ENCODE data around the gene SOCS3.

Gene SOCS3

DNA sequence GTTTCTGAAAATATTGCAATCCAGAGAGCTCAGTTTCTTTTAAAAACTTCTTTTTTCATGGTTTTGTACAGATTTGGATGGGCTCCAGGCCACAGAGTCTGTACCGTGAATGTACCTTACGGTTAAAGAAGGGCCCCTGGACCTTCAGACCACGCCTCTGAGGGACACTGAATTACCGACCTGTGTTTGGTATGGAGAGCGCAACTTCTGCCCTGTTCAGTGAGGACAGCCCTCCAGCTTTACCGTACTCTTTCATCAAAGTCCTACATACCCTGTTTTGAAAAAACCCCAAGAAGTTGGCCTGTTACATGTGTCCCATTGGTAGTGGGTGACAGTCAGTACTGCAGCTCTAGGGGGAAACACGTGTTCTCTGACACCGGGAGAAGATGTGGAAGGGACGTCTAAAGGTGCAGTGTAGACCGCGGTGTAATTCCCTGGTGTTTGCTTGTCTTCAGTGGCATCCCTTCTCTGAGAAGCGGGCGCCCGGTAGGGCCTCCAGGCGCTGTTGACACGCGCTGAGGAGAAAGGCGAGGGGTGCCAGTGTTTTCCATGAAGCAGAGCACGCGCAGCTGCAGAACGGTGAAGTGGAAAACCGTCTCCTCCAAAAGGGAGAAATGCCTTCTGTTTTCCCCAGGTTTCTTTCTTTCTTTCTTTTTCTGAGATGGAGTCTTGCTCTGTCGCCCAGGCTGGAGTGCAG lies 24.8 kb upstream of the SOCS3 start:
- Histone ChIP-seq H3K27ac (ENCODE audit: low read length) (peak overlapping the region; percentile 97), H3K4me3 (ENCODE audit: low read length) (peak overlapping the region; percentile 100), H3K4me1 (ENCODE audit: low read length) (peaks cover 89% of the 10 kb centered on the region), H3K27me3 (ENCODE audit: low read depth, low read length) (no peaks in the 10 kb centered on the region), H3K36me3 (replicated peaks; ENCODE audit: low read depth, low read length) (peaks cover 7% of the 10 kb centered on the region), H3K79me2 (ENCODE audit: low read length) (peaks cover 93% of the 10 kb centered on the region), H3K4me2 (ENCODE audit: low read length) (peak overlapping the region; percentile 89), H3K9ac (ENCODE audit: low read length) (peak overlapping the region; percentile 87), H3K9me3 (ENCODE audit: insufficient read depth, low read length) (no peaks in the 10 kb centered on the region), H4K20me1 (ENCODE audit: insufficient read depth, low read length) (peaks cover 21% of the 10 kb centered on the region), H2AFZ (ENCODE audit: low read depth, low read length) (no peak overlapping the region)
- no peak for TF ChIP-seq EZH2phosphoT487 (IDR thresholded peaks at IDR 0.05; ENCODE audit: low read depth)
- TF ChIP-seq, protein P1, sequence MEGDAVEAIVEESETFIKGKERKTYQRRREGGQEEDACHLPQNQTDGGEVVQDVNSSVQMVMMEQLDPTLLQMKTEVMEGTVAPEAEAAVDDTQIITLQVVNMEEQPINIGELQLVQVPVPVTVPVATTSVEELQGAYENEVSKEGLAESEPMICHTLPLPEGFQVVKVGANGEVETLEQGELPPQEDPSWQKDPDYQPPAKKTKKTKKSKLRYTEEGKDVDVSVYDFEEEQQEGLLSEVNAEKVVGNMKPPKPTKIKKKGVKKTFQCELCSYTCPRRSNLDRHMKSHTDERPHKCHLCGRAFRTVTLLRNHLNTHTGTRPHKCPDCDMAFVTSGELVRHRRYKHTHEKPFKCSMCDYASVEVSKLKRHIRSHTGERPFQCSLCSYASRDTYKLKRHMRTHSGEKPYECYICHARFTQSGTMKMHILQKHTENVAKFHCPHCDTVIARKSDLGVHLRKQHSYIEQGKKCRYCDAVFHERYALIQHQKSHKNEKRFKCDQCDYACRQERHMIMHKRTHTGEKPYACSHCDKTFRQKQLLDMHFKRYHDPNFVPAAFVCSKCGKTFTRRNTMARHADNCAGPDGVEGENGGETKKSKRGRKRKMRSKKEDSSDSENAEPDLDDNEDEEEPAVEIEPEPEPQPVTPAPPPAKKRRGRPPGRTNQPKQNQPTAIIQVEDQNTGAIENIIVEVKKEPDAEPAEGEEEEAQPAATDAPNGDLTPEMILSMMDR (IDR thresholded peaks at IDR 0.05; ENCODE audit: low read depth, low read length) = no peak

DNA sequence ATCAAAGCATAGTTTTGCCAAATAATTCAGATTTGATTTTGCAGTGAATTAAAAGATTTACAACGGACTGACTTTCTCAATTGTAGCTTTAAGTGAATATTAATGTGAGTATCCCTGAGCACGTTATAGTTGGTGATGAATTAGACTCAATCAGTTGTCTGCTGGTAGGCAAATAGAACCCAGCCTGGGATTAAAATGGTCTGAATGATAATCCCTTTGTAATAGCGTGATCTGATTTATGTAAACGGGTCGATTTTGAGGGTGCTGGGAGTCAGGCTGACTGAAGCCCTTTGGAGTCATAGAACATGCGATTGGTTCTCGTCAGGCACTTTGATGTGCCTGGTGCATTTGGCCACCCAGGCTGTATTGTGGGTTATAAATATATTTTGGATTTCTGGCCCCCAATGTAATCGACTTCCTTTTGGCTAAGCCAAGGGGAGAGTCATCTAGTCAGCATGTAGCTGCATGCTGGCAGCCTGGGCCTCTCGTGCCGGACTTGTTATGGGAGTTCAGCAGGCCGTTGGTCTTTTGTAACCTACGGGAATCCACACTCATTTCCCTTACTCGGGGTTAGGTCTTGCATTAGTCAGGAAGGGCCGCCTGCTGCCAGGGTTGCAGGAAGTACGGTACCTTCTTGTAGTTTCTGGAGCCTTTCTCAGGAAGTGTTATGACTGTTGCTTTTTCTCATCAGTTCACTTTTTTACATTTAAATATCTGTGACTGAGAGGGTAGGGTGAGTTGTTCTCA lies 24.0 kb upstream of the SOCS3 start:
- no peaks in the 10 kb centered on the region for H3K9me3 ChIP-seq (ENCODE audit: insufficient read depth, low read length)
- no peak for TF ChIP-seq EZH2phosphoT487 (IDR thresholded peaks at IDR 0.05; ENCODE audit: low read depth)
- TF ChIP-seq, protein P1 (IDR thresholded peaks at IDR 0.05; ENCODE audit: low read depth, low read length) = no peak
- no peaks in the 10 kb centered on the region for H3K27me3 ChIP-seq (ENCODE audit: low read depth, low read length)
- H3K27ac ChIP-seq (ENCODE audit: low read length) = peak overlapping the region; percentile 97
- H3K79me2 ChIP-seq (ENCODE audit: low read length) = peaks cover 93% of the 10 kb centered on the region
- H3K36me3 ChIP-seq (replicated peaks; ENCODE audit: low read depth, low read length) = peaks cover 10% of the 10 kb centered on the region
- H4K20me1 ChIP-seq (ENCODE audit: insufficient read depth, low read length) = peaks cover 16% of the 10 kb centered on the region
- H3K9ac ChIP-seq (ENCODE audit: low read length) = peak overlapping the region; percentile 87
- peak overlapping the region; percentile 100 for H3K4me3 ChIP-seq (ENCODE audit: low read length)
- no peak overlapping the region for H2AFZ ChIP-seq (ENCODE audit: low read depth, low read length)
- peak overlapping the region; percentile 89 for H3K4me2 ChIP-seq (ENCODE audit: low read length)
- peaks cover 87% of the 10 kb centered on the region for H3K4me1 ChIP-seq (ENCODE audit: low read length)

DNA sequence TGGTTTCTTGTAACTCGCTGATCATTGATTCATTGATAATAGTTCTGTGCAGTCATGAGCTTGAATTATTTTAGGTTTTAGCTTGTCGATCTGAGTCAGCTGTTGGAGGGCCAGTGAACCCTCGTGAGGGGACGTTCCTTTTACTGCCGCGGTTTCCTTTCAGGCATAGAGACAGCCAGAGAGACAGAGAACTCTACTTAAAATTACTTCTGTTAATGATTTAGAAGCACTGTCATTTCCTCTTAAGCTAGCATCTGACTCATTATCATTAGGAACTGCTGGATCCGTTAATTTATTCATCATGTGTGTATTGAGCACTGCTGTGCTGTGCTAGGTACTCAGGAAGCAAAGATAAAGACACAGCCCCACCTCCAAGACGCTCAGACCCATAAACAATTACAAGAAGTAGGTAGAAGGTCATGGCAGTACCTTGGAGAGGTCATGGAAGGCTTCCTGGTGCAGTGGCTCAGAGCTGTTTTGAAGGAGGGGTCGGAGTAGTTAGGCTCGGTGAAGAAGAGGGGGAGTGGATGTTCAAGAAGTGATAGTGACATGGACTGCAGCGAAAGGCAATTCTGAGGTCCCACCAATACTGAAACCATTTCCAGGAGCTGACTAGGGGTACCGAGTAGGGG lies 21.8 kb upstream of the SOCS3 start:
- peaks cover 81% of the 10 kb centered on the region for H3K4me1 ChIP-seq (ENCODE audit: low read length)
- 0 out of 2 replicates have a peak, but pooled peaks cover under 1% of the 10 kb centered on the region for H4K20me1 ChIP-seq (ENCODE audit: insufficient read depth, low read length)
- H3K36me3 ChIP-seq (replicated peaks; ENCODE audit: low read depth, low read length) = peaks cover 10% of the 10 kb centered on the region
- TF ChIP-seq, protein P1 (IDR thresholded peaks at IDR 0.05; ENCODE audit: low read depth, low read length) = no peak
- TF ChIP-seq EZH2phosphoT487 (IDR thresholded peaks at IDR 0.05; ENCODE audit: low read depth) = no peak
- peak overlapping the region; percentile 97 for H3K27ac ChIP-seq (ENCODE audit: low read length)
- H3K27me3 ChIP-seq (ENCODE audit: low read depth, low read length) = no peaks in the 10 kb centered on the region
- H2AFZ ChIP-seq (ENCODE audit: low read depth, low read length) = no peak overlapping the region
- peak overlapping the region; percentile 87 for H3K9ac ChIP-seq (ENCODE audit: low read length)
- H3K9me3 ChIP-seq (ENCODE audit: insufficient read depth, low read length) = no peaks in the 10 kb centered on the region
- H3K4me3 ChIP-seq (ENCODE audit: low read length) = peak overlapping the region; percentile 100
- H3K4me2 ChIP-seq (ENCODE audit: low read length) = peak overlapping the region; percentile 89
- peaks cover 82% of the 10 kb centered on the region for H3K79me2 ChIP-seq (ENCODE audit: low read length)

DNA sequence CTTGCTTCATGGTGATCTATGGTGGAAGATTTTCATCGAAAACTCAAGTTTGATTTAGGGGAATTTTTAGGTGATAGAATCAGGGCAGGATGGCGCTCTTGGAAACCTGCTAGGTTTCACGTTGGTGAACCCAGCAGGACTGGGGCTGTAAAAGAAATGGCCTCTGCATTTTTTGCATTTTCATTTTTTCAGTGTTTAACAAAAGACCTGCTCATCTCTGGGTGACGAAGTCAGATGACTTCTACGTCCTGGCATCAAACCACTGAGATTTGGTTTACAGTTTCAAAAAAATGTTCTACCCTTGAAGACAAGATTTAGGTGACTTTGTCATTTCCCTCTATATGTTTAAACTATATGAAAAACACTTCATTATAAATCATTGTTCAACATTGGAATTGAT lies 20.5 kb upstream of the SOCS3 start:
- no peak for TF ChIP-seq EZH2phosphoT487 (IDR thresholded peaks at IDR 0.05; ENCODE audit: low read depth)
- TF ChIP-seq, protein P1 (IDR thresholded peaks at IDR 0.05; ENCODE audit: low read depth, low read length) = no peak
- H3K79me2 ChIP-seq (ENCODE audit: low read length) = peaks cover 69% of the 10 kb centered on the region
- peak overlapping the region; percentile 100 for H3K4me3 ChIP-seq (ENCODE audit: low read length)
- no peaks in the 10 kb centered on the region for H3K9me3 ChIP-seq (ENCODE audit: insufficient read depth, low read length)
- H3K4me1 ChIP-seq (ENCODE audit: low read length) = peaks cover 75% of the 10 kb centered on the region
- H2AFZ ChIP-seq (ENCODE audit: low read depth, low read length) = no peak overlapping the region
- no peaks in the 10 kb centered on the region for H4K20me1 ChIP-seq (ENCODE audit: insufficient read depth, low read length)
- H3K9ac ChIP-seq (ENCODE audit: low read length) = peak overlapping the region; percentile 87
- H3K27ac ChIP-seq (ENCODE audit: low read length) = peak overlapping the region; percentile 97
- H3K27me3 ChIP-seq (ENCODE audit: low read depth, low read length) = no peaks in the 10 kb centered on the region
- H3K4me2 ChIP-seq (ENCODE audit: low read length) = peak overlapping the region; percentile 89
- peaks cover 10% of the 10 kb centered on the region for H3K36me3 ChIP-seq (replicated peaks; ENCODE audit: low read depth, low read length)
